HG02840 (cell line): Measurements from ENCODE around the gene TTLL4.

ENCODE experiments used
- ATAC-seq: cut with Tn5 transposase; IDR thresholded peaks from one replicate; pipeline ENCODE4 v1.9.1; 2021; ENCODE audit warnings: mild to moderate bottlenecking, moderate library complexity, moderate number of reproducible peaks; ENCODE audit not compliant: unreplicated experiment, low FRiP score

Gene TTLL4

DNA sequence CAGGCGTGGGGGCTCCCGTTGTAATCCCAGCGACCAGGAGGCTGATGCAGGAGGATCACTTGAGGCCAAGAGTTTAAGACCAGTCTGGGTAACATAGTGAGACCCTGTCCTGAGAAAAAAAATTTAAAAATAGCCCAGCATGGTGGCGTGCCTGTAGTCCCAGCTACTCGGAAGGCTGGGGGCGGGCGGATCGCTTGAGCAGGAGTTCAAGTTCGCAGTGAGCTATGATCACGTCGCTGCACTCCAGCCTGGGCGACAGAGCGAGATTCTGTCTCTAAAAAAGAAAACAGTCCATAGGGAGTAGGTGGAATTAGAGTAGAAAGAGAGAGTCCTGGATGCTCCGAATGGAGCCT, 325 bp upstream of the TTLL4 start:
- ATAC-seq = no peak

DNA sequence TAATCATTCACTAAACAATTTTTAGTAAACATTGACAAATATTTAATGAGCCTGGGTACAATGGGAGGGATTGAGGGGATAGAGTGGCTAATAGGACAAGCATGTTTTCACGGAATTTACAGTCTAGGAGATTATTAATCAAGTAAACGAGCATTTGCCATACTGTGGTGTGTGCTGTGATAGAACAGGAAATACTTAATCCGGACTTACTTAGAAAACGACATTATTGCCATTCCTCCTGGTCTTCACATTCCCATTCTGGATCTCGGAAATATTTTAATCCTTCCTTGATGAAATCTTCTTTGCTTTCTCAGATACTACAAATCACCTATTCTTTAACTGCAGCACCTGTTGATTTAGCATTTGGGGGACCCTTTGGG, 905 bp downstream of the TTLL4 start:
- no peak for ATAC-seq

DNA sequence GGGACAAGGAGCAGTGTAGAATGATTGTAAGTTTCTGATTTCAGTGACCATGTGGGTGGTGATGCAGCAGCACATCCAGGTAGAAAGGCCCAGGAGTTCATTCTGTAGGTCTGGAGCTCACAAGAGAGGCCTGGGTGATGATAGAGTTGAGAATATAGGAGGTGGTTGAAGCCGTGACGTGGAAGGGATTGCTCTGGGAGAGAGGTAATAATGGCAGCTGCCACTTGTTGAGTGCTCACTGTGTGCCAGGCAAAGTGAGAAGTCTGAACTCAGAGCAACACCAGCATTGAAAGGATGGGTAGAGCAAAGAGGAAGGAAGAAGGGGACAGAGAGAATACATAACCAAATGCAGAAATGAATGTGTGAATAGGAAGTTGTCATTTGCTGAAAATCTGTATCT, 3.3 kb downstream of the TTLL4 start:
- ATAC-seq = no peak

DNA sequence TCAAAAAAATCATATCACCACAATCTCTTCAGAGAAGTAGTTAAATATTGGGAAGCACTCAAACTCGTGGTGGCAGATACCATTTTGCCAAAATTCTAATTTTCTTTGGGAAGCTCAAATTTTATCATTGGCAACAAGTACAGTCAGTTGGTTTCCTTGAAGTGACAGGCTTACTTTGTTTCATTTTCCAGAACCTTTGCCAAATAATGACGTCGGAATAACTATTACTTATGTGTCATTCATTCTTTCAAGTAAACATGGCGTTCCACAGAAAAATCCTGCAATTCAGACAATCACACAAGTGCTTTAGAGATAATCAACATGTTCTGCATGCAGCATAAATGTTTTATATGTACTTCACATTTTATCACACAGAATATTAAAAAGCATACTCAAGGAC, 5.4 kb downstream of the TTLL4 start:
- ATAC-seq = no peak

DNA sequence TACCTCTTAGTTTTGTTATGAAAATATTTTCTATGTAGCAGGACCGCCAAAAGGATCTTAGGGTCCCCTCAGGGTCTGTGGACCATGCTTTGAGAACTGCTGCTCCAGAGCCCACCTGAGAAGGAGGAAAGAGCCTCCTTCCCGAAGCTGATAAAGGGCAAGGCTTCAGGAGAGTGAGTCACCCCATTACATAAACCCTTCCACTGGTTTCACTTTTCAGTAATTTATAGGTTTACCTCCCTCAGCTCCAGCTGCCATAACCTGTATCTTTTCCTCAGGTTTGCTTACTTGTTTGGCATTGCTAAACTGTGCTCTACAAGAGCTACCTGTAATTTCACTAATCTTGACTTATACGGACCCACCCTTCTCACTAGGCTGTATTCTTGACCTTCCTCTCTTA, 6.6 kb downstream of the TTLL4 start:
- no peak for ATAC-seq

DNA sequence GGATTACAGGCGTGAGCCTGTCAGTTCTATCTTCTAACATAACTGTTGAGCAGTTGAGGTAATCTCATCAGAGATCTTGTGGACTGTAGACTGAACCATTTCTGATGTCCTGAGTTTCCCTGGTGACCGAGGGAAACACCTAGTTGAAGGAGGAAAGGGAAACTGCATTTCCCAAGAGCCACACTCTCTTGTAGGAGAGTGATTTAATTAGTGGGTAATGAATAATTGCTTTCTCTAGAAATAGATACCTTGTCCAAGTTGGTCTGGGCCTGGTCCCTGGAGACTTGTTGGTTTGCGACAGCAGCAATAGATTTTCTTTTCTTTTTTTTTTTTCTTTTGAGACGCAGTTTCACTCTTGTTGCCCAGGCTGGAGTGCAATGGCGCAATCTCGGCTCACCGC, 7.4 kb downstream of the TTLL4 start:
- no peak for ATAC-seq

DNA sequence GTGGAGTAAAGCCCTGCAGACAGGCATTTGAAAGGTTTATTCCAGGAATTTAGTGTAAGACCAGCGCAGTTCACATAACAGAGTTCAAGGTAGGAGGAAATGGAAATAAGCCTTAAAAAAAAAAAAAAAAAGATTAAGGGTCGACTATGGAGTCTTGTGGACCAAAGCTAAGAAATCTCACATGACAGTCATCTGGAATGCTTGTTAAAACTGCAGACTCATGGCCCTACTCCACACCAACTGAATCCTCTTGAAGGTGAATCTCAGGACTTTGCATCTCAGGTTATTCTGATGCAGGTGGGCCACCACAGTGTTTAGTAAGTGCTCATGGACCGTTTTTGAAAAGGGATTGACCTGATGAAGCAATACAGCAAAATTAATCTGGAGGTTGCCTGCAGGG, 8.8 kb downstream of the TTLL4 start:
- no peak for ATAC-seq

GRCh38 chr2:218720048-218721041, 9.7 kb downstream of the TTLL4 start:
- no peak for ATAC-seq

DNA sequence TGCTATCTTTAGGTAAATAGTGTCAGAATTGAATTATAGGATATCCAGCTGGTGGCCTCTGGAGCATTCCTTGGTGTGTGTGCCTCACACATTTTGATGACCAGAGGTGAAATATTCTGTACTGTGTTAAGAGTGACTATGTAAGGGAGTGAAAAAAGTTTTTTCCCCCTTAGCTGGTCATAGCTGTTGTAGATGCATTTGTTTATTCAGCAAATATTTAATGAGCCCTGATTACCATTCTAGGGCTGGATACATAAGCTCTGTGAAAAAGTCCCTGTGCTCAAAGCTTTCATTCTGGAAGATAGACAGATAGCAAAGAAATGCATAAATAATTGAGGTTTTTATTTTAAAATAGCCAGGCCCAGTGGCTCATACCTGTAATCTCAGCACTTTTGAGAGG, 10.9 kb downstream of the TTLL4 start:
- no peak for ATAC-seq

DNA sequence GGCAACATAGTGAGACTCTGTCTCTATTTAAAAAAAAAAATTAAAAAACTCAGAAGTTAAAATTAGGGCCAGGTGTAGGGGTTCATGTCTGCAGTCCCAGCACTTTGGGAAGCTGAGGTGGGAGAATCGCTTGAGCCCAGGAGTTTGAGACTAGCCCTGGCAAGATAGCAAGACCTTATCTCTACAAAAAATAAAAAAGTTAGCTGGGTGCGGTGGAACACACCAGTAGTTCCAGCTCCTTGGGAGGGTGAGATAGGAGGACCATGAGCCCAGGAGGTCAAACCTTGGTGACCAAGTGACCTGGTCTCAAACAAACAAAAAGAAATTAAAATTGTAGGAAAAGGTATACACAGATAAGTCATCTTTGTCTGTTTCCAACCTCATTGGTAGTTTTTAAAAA, 11.3 kb downstream of the TTLL4 start:
- no peak for ATAC-seq

- ATAC-seq = no peak
Measured at GRCh38 chr2:218722419-218722818, 11.8 kb downstream of the TTLL4 start.

- ATAC-seq = no peak
Measured at GRCh38 chr2:218722876-218723785, 12.5 kb downstream of the TTLL4 start.

- ATAC-seq = no peak
Measured at GRCh38 chr2:218726004-218726574, 15.5 kb downstream of the TTLL4 start.

DNA sequence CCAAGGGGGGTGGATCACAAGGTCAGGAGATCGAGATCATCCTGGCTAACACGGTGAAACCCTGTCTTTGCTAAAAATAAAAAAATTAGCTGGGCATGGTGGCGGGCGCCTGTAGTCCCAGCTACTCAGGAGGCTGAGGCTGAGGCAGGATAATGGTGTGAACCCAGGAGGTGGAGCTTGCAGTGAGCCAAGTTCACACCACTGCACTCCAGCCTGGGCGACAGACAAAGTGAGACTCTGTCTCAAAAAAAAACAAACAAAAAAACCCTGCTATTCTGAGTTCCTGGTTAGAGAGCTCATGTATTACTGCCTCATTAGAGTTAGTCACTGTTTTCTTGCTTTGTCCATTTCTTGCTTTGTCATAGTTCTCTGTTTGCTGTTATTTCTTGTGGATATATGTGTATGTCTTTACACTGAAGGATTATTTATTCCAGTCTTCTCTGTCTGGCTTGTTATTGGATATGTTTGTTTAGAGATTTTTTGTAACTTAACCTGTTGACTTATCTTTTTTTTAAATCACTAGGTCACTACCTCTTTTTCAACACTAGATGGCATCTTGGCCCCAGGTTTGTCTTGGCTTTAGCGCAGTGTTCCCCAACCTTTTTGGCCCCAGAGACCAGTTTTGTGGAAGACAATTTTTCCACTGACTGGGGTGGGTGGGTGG, 17.0 kb downstream of the TTLL4 start:
- ATAC-seq = no peak

- no peak for ATAC-seq
Measured at GRCh38 chr2:218729640-218730039, 19.0 kb downstream of the TTLL4 start.

- no peak for ATAC-seq
Measured at GRCh38 chr2:218732052-218732760, 21.6 kb downstream of the TTLL4 start.

DNA sequence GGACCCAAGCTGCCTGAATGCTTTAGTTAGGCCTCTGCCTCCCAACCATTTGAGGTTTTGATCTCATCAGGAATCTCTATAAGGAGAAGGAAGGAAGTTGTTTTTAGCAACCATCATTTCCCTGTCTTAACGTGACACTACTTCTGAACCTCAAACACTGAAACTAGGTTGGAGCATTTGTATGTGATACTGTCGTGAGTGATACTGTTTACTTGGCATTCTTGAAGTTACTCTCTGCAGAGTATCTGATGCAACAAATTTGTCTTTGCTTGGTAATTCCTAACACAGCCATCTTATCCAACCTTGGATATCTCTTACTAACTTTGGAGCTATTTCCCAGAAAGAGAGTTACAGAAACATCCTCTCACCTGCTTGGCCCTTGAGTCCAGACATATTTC, 22.1 kb downstream of the TTLL4 start:
- no peak for ATAC-seq

GRCh38 chr2:218733171-218734021, 22.8 kb downstream of the TTLL4 start:
- no peak for ATAC-seq
